HepG2 (cell line): ENCODE results near the gene SLIT3. TPM values are rescaled to one million over a fixed set of nuclear protein-coding genes. Genes with fewer than 3 reads are reported as not detected.
A peak's percentile ranks its signal among the peaks of the same experiment; 100 is the strongest.

ENCODE experiments used
- AGO1 ChIP-seq: fragments of 200-400 bp; formaldehyde crosslinking; IDR thresholded peaks from 2 replicates; pipeline ENCODE4 v1.6.1; 2017; ENCODE audit warnings: mild to moderate bottlenecking, low read depth, low read length, moderate library complexity; ENCODE audit not compliant: poor library complexity, severe bottlenecking
- CC2D1A ChIP-seq: sonication (generic); formaldehyde crosslinking; IDR thresholded peaks from 2 replicates; pipeline ENCODE4 v1.8.1; 2023; ENCODE audit warnings: mild to moderate bottlenecking, missing genetic modification reagents
- CCAR2 ChIP-seq: fragments of 200-400 bp; formaldehyde crosslinking; optimal IDR thresholded peaks from 2 replicates; pipeline ENCODE3; 2018; ENCODE audit warnings: low read depth, mild to moderate bottlenecking, low read length, moderate library complexity
- CSRNP1 ChIP-seq: sonication (generic); formaldehyde crosslinking; IDR thresholded peaks from 2 replicates; pipeline ENCODE4 v1.8.1; 2023; ENCODE audit warnings: mild to moderate bottlenecking, missing genetic modification reagents
- EED ChIP-seq: sonication (generic); formaldehyde crosslinking; IDR thresholded peaks from 2 replicates; pipeline ENCODE4 v1.5.0; 2020; ENCODE audit warnings: mild to moderate bottlenecking, missing genetic modification reagents
- ELF1 ChIP-seq: sonication (generic); formaldehyde crosslinking; IDR thresholded peaks from 2 replicates; pipeline ENCODE4 v1.4.0; 2020; ENCODE audit warnings: missing genetic modification reagents
- FOXM1 ChIP-seq: sonication (generic); formaldehyde crosslinking; IDR thresholded peaks from 2 replicates; pipeline ENCODE4 v1.5.0; 2020; ENCODE audit warnings: missing genetic modification reagents
- HIVEP1 ChIP-seq: sonication (generic); formaldehyde crosslinking; IDR thresholded peaks from 2 replicates; pipeline ENCODE4 v1.4.0; 2020; ENCODE audit warnings: mild to moderate bottlenecking, missing genetic modification reagents
- HNF1B ChIP-seq: sonication (generic); formaldehyde crosslinking; IDR thresholded peaks from 2 replicates; pipeline ENCODE4 v1.5.1; 2020; ENCODE audit warnings: mild to moderate bottlenecking, moderate library complexity, missing genetic modification reagents
- HNRNPLL ChIP-seq: fragments of 200-400 bp; formaldehyde crosslinking; IDR thresholded peaks from 2 replicates; pipeline ENCODE4 v1.6.1; 2017; ENCODE audit warnings: mild to moderate bottlenecking, low read depth, low read length; ENCODE audit not compliant: poor library complexity, severe bottlenecking
- IKZF5 ChIP-seq: IDR thresholded peaks from 2 replicates; pipeline ENCODE4 v1.6.1; 2018; ENCODE audit warnings: missing genetic modification reagents, mild to moderate bottlenecking, missing compliant biosample characterization
- KLF13 ChIP-seq: sonication (generic); formaldehyde crosslinking; IDR thresholded peaks from 2 replicates; pipeline ENCODE4 v1.4.0; 2020; ENCODE audit warnings: mild to moderate bottlenecking, missing genetic modification reagents
- MTF2 ChIP-seq: sonication (generic); formaldehyde crosslinking; IDR thresholded peaks from 2 replicates; pipeline ENCODE4 v1.5.0; 2020; ENCODE audit warnings: missing genetic modification reagents, borderline replicate concordance
- POGK ChIP-seq: sonication (generic); formaldehyde crosslinking; conservative IDR thresholded peaks from 2 replicates; pipeline ENCODE4 v1.8.0; 2022; ENCODE audit warnings: mild to moderate bottlenecking, moderate library complexity, missing genetic modification reagents
- ZFP36 ChIP-seq: fragments of 150-350 bp; IDR thresholded peaks from 2 replicates; pipeline ENCODE4 v1.6.1; 2018; ENCODE audit warnings: borderline replicate concordance, low read length, low read depth; ENCODE audit not compliant: partially characterized antibody
- ZNF138 ChIP-seq: sonication (generic); formaldehyde crosslinking; IDR thresholded peaks from 2 replicates; pipeline ENCODE4 v1.5.0; 2020; ENCODE audit warnings: mild to moderate bottlenecking, low read depth, missing genetic modification reagents
- ZNF160 ChIP-seq: sonication (generic); formaldehyde crosslinking; IDR thresholded peaks from 2 replicates; pipeline ENCODE4 v1.8.0; 2022; ENCODE audit warnings: mild to moderate bottlenecking, inconsistent platforms, missing genetic modification reagents
- ZNF276 ChIP-seq: sonication (generic); formaldehyde crosslinking; IDR thresholded peaks from 2 replicates; pipeline ENCODE4 v1.4.0; 2020; ENCODE audit warnings: mild to moderate bottlenecking, low read depth, missing genetic modification reagents
- ZNF30 ChIP-seq: sonication (generic); formaldehyde crosslinking; IDR thresholded peaks from 2 replicates; pipeline ENCODE4 v1.5.0; 2020; ENCODE audit warnings: mild to moderate bottlenecking, missing genetic modification reagents
- ZNF563 ChIP-seq: sonication (generic); formaldehyde crosslinking; IDR thresholded peaks from 2 replicates; pipeline ENCODE4 v1.8.0; 2022; ENCODE audit warnings: mild to moderate bottlenecking, moderate library complexity, missing genetic modification reagents
- ZNF839 ChIP-seq: sonication (generic); formaldehyde crosslinking; IDR thresholded peaks from 2 replicates; pipeline ENCODE4 v1.4.0; 2020; ENCODE audit warnings: missing genetic modification reagents, mild to moderate bottlenecking, borderline replicate concordance
- ZNF879 ChIP-seq: sonication (generic); formaldehyde crosslinking; IDR thresholded peaks from 2 replicates; pipeline ENCODE4 v1.8.1; 2023; ENCODE audit warnings: missing genetic modification reagents
- polyA plus RNA-seq, 8 experiments: library from polyadenylated mRNA; depleted of rRNA in 3 of 8; stranded (reverse) in 7 of 8; unstranded in 1 of 8; fragments of >200 nt; fragmentation: Illumina TruSeq in 4 of 8; extraction: Trizol in 4 of 8; gene quantifications; 2 replicates each; pipeline versions ENCODE4 v1.2.1 to v1.2.3, GENCODE V29; 2011 to 2016; ENCODE audit warnings: low read depth in 4 of 8, missing spikeins in 1 of 8, mixed read lengths in 1 of 8; ENCODE audit not compliant: insufficient read depth in 1 of 8
- total RNA-seq, 5 experiments: library from RNA; depleted of rRNA; stranded (reverse); fragments of >200 nt; fragmentation: Illumina TruSeq; extraction: Trizol; gene quantifications; 2 replicates each; pipeline ENCODE4 v1.2.3, GENCODE V29; 2016; ENCODE audit warnings: low read depth in 1 of 5

SLIT3 gene
- total and polyA plus RNA-seq, 2 of the 13 experiments (the other 11 are each of a cell fraction or from before 2014, with no cell fraction given) = not detected

- TF ChIP-seq POGK (CRISPR knock-in tag) (no peak), ZNF138 (CRISPR knock-in tag) (no peak), ZFP36 (no peak), ELF1 (no peak), ZNF30 (CRISPR knock-in tag) (no peak), HIVEP1 (CRISPR knock-in tag) (no peak), CSRNP1 (no peak), MTF2 (no peak), FOXM1 (no peak), AGO1 (no peak), IKZF5 (CRISPR knock-in tag) (peak; percentile 43; the same call in 1 of the 2 replicates), CC2D1A (no peak), EED (CRISPR knock-in tag) (no peak), ZNF563 (CRISPR knock-in tag) (no peak), KLF13 (CRISPR knock-in tag) (no peak), HNRNPLL (no peak), ZNF879 (CRISPR knock-in tag) (no peak), CCAR2 (no peak), ZNF160 (0 out of 2 replicates have a peak, but pooled peaks have one; percentile 20), ZNF276 (CRISPR knock-in tag) (no peak), HNF1B (CRISPR knock-in tag) (no peak), ZNF839 (CRISPR knock-in tag) (no peak)
Observed at GRCh38 chr5:168624850-168625364, 676.0 kb downstream of the SLIT3 start (continued).
